CD4-positive, alpha-beta T cell treated with Interleukin-15 for 4 hours (primary cell): ENCODE results near the gene RAB3C.
"Not testable (repeated sequence)": the region's sequence is repeated elsewhere in the genome, so short reads cannot be mapped to it uniquely, and the experiment has no call there.

Source experiments
- DNase-seq: peaks from one replicate; pipeline ENCODE4 v3.0.0-alpha.2; 2020; ENCODE audit warnings: low spot score

The RAB3C gene

DNA sequence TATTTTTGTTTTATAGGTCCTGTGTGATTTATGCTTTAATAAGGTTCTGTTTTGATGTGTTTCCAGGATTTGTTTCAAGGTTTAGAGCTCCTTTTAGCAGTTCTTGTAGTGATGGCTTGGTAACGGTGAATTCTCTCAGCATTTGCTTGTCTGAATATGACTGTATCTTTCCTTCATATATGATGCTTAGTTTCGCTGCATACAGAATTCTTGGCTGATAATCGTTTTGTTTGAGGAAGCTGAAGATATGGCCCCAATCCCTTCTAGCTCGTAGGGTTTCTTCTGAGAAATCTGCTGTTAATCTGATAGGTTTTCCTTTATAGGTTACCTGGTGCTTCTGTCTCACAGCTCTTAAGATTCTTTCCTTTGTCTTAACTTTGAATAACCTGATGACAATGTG is 20.0 kb downstream of the RAB3C start:
- DNase-seq, result not testable (repeated sequence)

DNA sequence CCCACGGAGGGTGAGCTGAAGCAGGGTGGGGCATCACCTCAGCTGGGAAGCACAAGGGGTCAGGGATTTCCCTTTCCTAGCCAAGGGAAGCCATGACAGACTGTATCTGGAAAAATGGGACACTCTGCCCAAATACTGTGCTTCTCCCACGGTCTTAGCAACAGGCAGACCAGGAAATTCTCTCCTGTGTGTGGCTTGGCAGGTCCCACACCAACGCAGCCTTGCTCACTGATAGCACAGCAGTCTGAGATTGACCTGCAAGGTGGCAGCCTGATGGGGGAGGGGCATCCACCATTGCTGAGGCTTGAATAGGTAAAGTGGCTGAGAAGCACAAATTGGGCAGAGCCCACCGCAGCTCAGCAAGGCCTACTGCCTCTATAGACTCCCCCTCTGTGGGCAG is 23.2 kb downstream of the RAB3C start:
- DNase-seq, result no peak

GRCh38 chr5:58615972-58616371 is 33.1 kb downstream of the RAB3C start:
- no peak for DNase-seq

GRCh38 chr5:58617241-58617640 is 34.4 kb downstream of the RAB3C start:
- DNase-seq, result no peak

DNA sequence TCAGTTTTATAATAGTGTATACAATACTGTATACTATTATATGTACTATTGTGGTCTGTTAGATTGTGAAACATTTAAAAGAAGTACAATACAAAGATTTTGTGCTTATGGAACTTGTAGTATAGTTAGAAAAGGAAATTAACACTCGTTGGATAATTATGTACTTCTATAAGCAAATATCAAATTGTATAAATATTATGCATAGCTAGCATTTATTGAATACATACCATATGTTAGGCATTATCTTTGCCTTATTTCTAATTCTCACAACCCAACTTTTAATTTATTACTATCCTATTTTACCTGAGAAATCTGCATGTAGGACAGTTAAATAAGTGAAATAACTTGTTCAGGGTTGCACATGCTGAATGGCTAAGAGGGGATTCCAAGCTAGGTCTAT is 37.5 kb downstream of the RAB3C start:
- DNase-seq, result no peak

DNA sequence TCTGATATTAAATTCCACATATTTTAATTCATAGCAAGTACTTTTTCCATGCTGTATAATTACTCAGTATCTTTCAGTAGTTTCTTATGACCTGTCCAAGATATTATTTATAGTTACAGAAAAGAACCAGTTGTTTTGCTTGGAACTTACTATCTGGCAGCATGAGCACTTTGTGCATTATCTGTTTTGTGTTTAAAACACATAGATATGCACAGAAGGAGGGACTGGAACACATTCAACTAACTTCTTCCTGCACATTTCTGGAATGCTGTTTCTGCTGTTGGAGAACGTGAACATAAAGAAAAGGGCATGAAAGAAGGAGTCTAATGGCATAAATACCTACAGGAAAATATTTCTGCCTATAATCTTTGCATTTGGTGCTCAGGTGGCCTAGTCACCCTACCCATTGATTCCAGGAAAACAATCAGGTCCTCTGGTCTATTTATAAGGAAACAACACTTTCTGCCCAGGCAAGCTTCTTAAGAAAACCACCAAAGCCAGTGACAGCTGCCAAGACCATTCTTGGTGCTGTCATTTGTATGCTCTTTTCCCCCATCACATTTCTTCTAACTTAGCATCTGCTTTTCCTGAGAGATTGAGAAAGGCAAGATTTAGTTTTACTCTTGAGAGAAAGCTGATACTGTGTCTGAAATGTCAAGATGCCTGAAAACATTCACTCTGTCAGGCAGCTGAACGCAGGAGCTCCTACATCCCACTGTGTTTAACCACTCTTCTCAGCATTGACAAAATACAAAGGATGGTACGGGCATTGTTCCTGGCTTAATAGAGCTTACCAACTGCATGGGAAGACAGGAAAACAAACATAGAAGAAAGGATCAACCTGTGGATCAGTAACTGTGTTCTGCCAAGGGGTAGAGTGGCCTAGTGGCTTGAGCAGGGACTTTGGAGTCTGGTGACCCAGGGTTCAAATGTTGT is 40.3 kb downstream of the RAB3C start:
- DNase-seq, result no peak

GRCh38 chr5:58628626-58629025 is 45.8 kb downstream of the RAB3C start:
- no peak for DNase-seq

GRCh38 chr5:58629271-58630159 is 46.6 kb downstream of the RAB3C start:
- DNase-seq, result no peak

DNA sequence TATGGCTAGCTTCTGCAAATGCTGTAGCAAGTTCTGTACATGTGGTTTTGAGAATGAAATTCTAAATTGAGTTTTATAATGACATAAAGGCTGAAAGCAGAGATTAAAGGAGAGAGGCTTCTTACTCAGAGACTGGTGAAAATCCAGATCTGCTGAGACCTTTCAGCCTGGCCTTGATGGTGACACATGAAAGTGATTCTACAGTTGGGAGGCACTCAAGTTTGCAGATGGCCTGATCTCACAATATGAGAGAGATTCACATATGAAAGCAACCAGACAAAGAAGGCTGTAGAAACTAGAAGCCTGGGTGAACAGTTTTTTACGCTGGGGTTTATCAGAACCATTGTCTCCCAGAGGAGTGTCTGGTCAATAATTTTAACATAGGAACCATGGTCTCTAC is 49.0 kb downstream of the RAB3C start:
- no peak for DNase-seq

GRCh38 chr5:58635416-58635815 is 52.5 kb downstream of the RAB3C start:
- no peak for DNase-seq

DNA sequence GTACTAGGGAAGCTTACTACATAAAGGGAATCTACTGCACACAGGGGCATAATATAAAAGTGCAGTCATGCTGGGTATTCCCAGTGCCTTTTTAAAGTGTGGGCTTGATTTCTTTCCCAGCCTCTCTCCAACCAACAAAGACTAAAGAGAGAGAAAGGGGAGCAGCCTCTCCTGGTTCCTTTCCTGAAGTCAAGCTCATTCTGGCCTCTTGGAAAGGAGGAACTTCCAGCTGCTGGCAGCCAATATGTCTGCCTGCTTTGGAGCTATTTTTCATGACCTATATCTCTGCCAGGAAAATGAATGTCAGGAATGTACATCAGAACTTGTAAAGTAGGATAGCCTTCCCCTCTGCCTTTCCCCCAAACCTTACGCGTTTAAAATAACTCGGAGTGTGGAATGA is 57.1 kb downstream of the RAB3C start:
- no peak for DNase-seq

- no peak for DNase-seq
These were observed 58.7 kb downstream of the RAB3C start for GRCh38 chr5:58641533-58641932.

DNA sequence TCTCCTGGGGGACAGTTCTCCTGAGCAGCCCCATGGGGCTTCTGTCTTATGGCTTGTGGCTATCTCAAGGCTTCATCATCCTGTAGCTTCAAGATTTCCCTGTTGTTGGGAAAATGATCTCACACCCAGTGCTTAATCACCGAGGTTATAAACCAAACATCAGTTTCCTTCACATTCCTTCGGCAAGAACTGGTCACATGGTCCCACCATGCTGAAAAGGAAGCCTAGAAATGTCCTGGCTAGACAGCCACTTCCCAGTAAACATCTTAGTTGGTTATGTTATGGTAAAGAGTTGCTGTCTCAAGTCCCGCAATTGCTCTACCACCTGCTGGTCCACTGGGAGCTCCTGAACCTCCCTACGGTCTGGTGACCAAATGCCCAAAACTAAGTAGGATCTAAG is 66.0 kb downstream of the RAB3C start:
- DNase-seq, result no peak

DNA sequence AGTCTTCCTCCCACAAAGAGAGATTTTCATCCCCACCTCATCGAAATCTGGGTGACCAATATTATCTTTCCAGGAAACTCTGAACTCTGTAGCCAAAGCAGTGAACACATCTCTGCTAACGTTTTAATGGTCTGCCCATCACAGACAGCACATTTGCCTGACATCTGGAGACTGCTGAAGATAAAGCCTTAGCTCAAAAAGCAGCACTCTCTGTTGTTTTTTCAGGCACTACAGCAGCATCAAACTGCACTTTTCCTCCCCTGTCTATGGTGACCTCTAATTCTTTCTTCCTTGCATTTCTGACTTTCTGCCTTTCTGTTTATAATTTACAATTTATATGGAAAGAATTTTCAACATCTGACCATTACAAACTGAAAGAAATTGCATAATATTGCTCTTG is 66.8 kb downstream of the RAB3C start:
- no peak for DNase-seq

- DNase-seq, result no peak
These were observed 70.6 kb downstream of the RAB3C start for GRCh38 chr5:58653521-58653920.

DNA sequence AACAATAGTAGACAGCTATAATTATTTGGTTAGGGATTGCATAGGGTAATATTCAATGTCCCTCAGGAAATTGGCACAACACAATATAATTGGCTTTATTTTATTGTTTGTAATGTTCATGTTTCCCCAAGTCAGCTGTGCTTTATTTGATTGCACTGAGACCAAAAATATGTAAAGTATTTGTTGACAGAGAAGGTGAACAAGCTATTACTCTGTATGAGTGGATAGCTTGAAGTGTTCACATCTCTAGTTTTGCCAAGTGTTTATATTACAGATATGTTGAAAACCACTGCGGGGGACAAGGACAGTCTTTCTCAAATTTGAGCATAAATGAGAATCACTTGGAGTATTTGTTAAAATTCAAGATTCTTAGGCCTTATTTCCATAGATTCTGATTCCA is 83.3 kb downstream of the RAB3C start:
- no peak for DNase-seq

GRCh38 chr5:58666598-58667581 is 84.0 kb downstream of the RAB3C start:
- no peak for DNase-seq

GRCh38 chr5:58670582-58670981 is 87.7 kb downstream of the RAB3C start:
- no peak for DNase-seq

DNA sequence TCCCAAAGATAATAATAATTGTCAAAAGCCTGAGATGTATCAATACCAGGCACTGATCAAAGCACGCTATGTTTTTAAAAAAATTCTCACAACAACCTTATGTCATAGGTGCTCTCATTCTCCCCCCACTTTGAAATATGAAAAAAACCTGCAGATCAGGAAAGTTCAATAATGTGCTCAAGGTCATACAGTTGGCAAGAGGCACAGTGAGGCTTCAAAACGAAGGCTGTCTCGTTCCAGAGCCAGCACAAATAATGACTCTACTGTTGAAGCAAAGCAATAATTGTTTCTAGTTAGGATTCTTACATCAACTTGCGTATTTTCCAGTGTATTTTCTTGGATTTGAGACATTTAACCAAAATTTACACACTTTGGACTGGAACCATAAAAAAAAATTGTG is 88.3 kb downstream of the RAB3C start:
- DNase-seq, result no peak

DNA sequence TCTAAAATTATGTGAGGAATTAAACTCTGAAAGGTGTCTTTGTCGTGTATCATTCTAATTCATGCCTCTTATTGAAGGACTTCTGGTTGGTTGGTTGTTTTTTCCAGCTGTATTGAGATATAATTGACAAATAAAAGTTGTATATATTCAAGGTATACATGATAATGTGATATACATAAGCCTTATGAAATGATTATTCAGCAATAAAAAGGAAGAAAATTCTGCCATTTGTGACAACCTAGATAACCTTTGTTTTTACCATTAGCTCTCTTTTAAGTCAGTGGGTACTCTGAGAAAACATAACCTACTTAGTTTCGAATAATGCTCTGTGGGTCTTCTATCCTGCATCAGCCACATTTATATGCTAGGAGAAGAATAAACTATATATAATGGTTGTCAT is 89.6 kb downstream of the RAB3C start:
- no peak for DNase-seq

DNA sequence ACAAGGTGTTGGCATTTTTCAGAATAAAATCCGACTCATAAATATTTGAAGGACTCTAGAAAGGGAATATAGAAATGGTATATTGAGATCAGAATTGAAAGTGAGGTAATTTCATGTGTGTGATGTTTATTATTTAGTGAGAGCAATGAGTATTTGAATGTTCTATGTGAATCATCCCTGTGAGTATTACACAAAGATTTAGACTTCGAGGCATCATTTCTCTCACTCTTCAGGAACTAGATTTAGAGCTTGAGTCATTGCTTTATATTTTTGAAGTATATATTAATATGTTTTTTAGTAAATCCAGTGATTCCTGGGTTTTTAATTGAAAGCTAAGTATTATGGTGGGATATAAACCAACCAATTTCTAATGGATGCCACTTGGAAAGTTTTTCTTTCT is 91.2 kb downstream of the RAB3C start:
- no peak for DNase-seq

GRCh38 chr5:58674711-58675110 is 91.8 kb downstream of the RAB3C start:
- no peak for DNase-seq
